Psoas muscle (tissue), 8 donors: ENCODE measurements around the gene BSG. TPM values are rescaled to one million over a fixed set of nuclear protein-coding genes. Genes with fewer than 3 reads are reported as not detected.

Source experiments
- ATAC-seq, 4 donors: fragments of 200-7000 bp; cut with Tn5 transposase; one replicate each; pipeline ENCODE4 v1.9.1; 2020; ENCODE audit warnings: moderate library complexity in 3 of 4, mild to moderate bottlenecking in 2 of 4
- DNase-seq, 2 donors: peaks; one replicate each; pipeline ENCODE4 v3.0.0-alpha.2; 2020
- H3K27ac ChIP-seq: fragments of 200-600 bp; one replicate; pipeline ENCODE4 v1.8.0; 2022
- H3K27me3 ChIP-seq, 3 donors: fragments of 200-600 bp in 1 of 3; one replicate each; pipeline versions ENCODE4 v1.6.1 to v1.8.0; 2013 to 2022; ENCODE audit warnings: low read length in 2 of 3, mild to moderate bottlenecking in 2 of 3, moderate library complexity in 1 of 3; ENCODE audit not compliant: insufficient read depth in 3 of 3
- H3K36me3 ChIP-seq, 2 donors: fragments of 200-600 bp in 1 of 2; one replicate each; pipeline versions ENCODE4 v1.6.1 to v1.8.0; 2013 to 2022; ENCODE audit warnings: low read depth in 1 of 2, mild to moderate bottlenecking in 1 of 2, moderate library complexity in 1 of 2; ENCODE audit not compliant: insufficient read depth in 1 of 2
- H3K4me1 ChIP-seq: fragments of 200-600 bp; one replicate; pipeline ENCODE4 v1.8.0; 2022
- H3K4me3 ChIP-seq: fragments of 200-600 bp; one replicate; pipeline ENCODE4 v1.8.0; 2022; ENCODE audit warnings: mild to moderate bottlenecking
- H3K9me3 ChIP-seq: fragments of 200-600 bp; one replicate; pipeline ENCODE4 v1.8.0; 2022
- WGBS, 3 donors: extraction: QIAGEN DNeasy Blood & Tissue Kit; methylation state at CpG; one replicate each; pipeline versions ENCODE4 v1.1.6 to v1.1.7; 2013; 5-methylcytosine and 5-hydroxymethylcytosine counted together
- intact Hi-C, 2 donors: fragments of 100-400 bp; cut with DNase I; formaldehyde crosslinking; loops; one replicate each; pipeline versions ENCODE4 v1.11.0 to v1.14.2; 2022
- polyA plus RNA-seq, 3 donors: library from polyadenylated mRNA; stranded (reverse); fragments of 200-250 nt; gene quantifications; one replicate each; pipeline ENCODE4 v1.2.3, GENCODE V29; 2013
- total RNA-seq, 4 donors: library from RNA; stranded (reverse); fragmentation: NEBNext Ultra II Directional in 2 of 4; extraction: Animal tissue kit (Norgen Biotek cat#: 25700) in 2 of 4; gene quantifications; one replicate each; pipeline versions ENCODE4 v1.2.1 to v1.2.4, GENCODE V29; 2021 to 2023
- TF ChIP-seq, protein P1 (sequence below): fragments of 200-600 bp; IDR thresholded peaks from one replicate; pipeline ENCODE4 v1.8.0; 2022; ENCODE audit warnings: antibody characterized with exemption
- donor health status: healthy with polysubstance abuse.
- donor health status: DM: no; HTN: no; CAD: no; lungs with moderate emphysema.
- donor health status: Bipolar disorder and iron deficiency.
- donor health status: healthy.
- donor health status: DM: yes; HTN: yes; CAD: no.
- donor health status: DM: no; HTN: no; CAD: no.
- donor health status: DM: no; HTN: no; CAD: no.
- donor health status: DM: yes; HTN: yes; CAD: no.

BSG gene
- total and polyA plus RNA-seq, 7 donors: 172 to 381 (median 299) TPM

- Histone ChIP-seq H3K4me3 (peak overlapping the region; percentile 97), H3K9me3 (no peaks in the 10 kb centered on the region), H3K36me3 (peaks cover 0 to 21% of the 10 kb centered on the region in 2 donors), H3K27me3 (no peaks in the 10 kb centered on the region), H3K27ac (peak overlapping the region; percentile 94), H3K4me1 (peaks cover 64% of the 10 kb centered on the region)
- intact Hi-C loops: loop anchor here (5.0 to 10.0 kb wide), 5 partner anchors 43 to 830 kb away; partner anchors contain the start of genes CDC34 (in 1 of the 2), DAZAP1 (in 1 of the 2), GAMT (in 1 of the 2) and POLRMT (in 1 of the 2)
- peak in 1 of 2 donors; percentile 38 for DNase-seq
- 20 to 35% (median 23%) methylated on average over 32 of the region's 32 CpGs for WGBS, 3 donors
- peak; percentile 14 to 33 (median 26) for ATAC-seq
- TF ChIP-seq, protein P1, sequence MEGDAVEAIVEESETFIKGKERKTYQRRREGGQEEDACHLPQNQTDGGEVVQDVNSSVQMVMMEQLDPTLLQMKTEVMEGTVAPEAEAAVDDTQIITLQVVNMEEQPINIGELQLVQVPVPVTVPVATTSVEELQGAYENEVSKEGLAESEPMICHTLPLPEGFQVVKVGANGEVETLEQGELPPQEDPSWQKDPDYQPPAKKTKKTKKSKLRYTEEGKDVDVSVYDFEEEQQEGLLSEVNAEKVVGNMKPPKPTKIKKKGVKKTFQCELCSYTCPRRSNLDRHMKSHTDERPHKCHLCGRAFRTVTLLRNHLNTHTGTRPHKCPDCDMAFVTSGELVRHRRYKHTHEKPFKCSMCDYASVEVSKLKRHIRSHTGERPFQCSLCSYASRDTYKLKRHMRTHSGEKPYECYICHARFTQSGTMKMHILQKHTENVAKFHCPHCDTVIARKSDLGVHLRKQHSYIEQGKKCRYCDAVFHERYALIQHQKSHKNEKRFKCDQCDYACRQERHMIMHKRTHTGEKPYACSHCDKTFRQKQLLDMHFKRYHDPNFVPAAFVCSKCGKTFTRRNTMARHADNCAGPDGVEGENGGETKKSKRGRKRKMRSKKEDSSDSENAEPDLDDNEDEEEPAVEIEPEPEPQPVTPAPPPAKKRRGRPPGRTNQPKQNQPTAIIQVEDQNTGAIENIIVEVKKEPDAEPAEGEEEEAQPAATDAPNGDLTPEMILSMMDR: no peak
Measured at GRCh38 chr19:574658-575526, 2.5 kb downstream of the BSG start.

DNA sequence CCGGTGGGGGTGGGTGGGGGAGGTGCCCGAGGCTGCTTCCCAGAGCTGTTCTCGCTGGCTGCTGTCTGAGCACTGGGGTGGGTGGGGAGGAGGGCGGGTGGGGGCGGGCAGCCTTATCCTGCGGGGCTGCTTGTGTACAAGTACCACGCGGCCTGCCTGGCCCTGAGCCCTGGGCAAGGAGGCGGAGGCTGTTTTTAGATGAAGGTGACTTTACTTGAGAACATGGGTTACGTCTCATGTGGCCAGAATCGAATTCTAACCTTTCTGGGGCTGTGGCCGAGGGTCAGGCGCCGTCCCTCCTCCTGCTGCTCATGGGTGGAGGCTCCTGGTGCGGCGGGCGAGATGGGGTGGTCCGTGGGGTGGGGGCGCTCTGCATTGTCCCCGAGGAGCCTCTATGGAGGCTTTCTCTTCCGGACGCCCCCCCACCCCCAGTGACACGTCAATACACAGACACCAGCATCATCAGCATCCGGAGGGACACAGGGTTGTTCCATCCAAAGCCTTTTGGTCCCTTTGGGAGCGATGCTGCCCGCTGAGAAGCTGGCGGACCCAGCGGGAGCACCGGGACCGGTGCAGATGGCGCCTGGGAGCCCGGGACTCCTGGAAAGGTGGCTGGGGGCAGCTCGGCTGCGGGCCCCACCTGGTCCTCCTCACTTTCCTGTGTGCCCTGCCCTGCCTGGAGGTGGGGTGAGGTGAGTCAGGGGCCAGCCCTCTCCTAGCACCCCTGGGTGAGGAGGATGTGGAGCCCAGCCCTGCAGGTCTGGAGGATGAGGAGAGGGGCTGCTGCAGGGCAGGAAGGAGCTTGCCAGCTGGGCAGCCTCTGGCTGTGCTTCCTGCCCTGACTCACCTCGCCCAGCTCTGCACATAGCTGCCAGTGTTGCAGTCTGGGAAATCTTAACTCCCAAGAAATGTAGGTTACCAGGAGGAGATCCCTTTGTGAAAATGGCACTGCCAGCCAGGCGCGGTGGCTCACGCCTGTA, 3.4 kb downstream of the BSG start:
- no peaks in the 10 kb centered on the region for H3K9me3 ChIP-seq
- ATAC-seq: peak; percentile 49 to 65 (median 59)
- DNase-seq: peak; percentile 65 to 89
- H3K36me3 ChIP-seq: peaks cover 0 to 30% of the 10 kb centered on the region in 2 donors
- TF ChIP-seq, protein P1: no peak
- WGBS, 3 donors: 26 to 41% (median 40%) methylated on average over 31 to 38 of the region's 38 CpGs
- H3K4me1 ChIP-seq: peaks cover 64% of the 10 kb centered on the region
- peak overlapping the region; percentile 97 for H3K4me3 ChIP-seq
- intact Hi-C loops: loop anchor here (5.0 to 10.0 kb wide), 3 partner anchors 51 to 829 kb away; partner anchors contain the start of genes DAZAP1 (in 1 of the 2), GAMT (in 1 of the 2) and POLRMT (in 1 of the 2)
- peak overlapping the region; percentile 94 for H3K27ac ChIP-seq
- no peaks in the 10 kb centered on the region for H3K27me3 ChIP-seq

DNA sequence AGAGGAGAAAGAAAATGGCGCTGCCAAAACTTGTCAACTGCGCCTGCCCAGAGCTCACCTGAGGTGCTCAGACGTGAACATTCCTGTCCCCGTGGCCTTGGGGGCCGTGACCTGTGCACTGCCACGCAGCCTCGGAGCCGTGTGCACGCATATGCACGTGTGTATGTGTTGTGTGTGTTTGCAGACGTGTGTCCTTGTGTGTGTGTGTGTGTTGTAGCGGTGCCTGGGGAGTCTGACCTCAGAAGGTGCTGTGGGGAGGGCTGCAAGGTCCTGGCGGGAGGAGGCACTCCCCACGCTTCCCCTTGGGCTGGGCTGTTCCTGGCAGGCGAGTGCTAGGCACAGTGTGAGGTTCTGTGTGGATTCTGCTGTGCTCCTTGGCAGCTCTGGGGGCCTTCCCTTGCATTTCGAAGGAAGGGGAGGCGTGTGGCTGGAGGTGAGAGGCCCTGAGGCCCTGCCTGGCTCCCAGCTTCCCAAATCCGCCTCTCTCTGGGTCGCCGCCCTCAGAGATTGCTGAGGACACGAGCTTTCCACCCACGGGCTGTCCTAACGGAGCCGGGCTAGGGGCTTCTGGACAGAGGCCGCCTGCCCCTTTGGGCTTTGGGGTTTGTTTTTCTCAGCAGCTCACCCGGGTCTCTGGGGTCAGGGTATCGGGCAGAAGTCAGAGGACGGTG, 4.5 kb downstream of the BSG start:
- ATAC-seq: no peak
- Histone ChIP-seq H3K4me3 (peak overlapping the region; percentile 97), H3K36me3 (peaks cover 2 to 39% of the 10 kb centered on the region in 2 donors), H3K4me1 (peaks cover 54% of the 10 kb centered on the region), H3K27ac (peak overlapping the region; percentile 94), H3K9me3 (no peaks in the 10 kb centered on the region), H3K27me3 (no peaks in the 10 kb centered on the region)
- intact Hi-C loops: loop anchor here (5.0 to 10.0 kb wide), 3 partner anchors 50 to 828 kb away; partner anchors contain the start of genes DAZAP1 (in 1 of the 2), GAMT (in 1 of the 2) and POLRMT (in 1 of the 2)
- TF ChIP-seq, protein P1: no peak
- no peak for DNase-seq
- 73 to 80% (median 80%) methylated on average over 28 of the region's 28 CpGs for WGBS, 3 donors
